Endometrial microvascular endothelial cells (primary cell): ENCODE measurements around the gene GANC. TPM values are rescaled to one million over a fixed set of nuclear protein-coding genes. Genes with fewer than 3 reads are reported as not detected.
"Not testable (repeated sequence)": the region's sequence is repeated elsewhere in the genome, so short reads cannot be mapped to it uniquely, and the experiment has no call there.

Experiments
- in situ Hi-C: cut with HindIII; loops from 2 replicates; pipeline ENCODE4 v1.10.0; 2017; ENCODE audit warnings: low sequenced_read_pairs, low pct_unique_long_range_greater_than_20kb; ENCODE audit errors: inconsistent ontology term
- total RNA-seq: library from RNA; depleted of rRNA; stranded (reverse); fragments of >200 nt; gene quantifications from one replicate; pipeline ENCODE4 v1.2.3, GENCODE V29; 2015; ENCODE audit errors: inconsistent ontology term

The GANC gene
- total RNA-seq, 1 donor from 2014 or later, result 11.1 TPM

GRCh38 chr15:42336650-42337049 lies 63.6 kb downstream of the GANC start:
- in situ Hi-C loops, result not testable (repeated sequence)

GRCh38 chr15:42337104-42337503 lies 64.1 kb downstream of the GANC start:
- in situ Hi-C loops, result not testable (repeated sequence)

GRCh38 chr15:42338500-42338899 lies 65.5 kb downstream of the GANC start:
- in situ Hi-C loops, result no loop called here

GRCh38 chr15:42343596-42344232 lies 70.7 kb downstream of the GANC start:
- in situ Hi-C loops, result no loop called here

- in situ Hi-C loops, result no loop called here
Observed at GRCh38 chr15:42344763-42345162, 71.8 kb downstream of the GANC start.

- in situ Hi-C loops, result no loop called here
Observed at GRCh38 chr15:42345504-42345903, 72.5 kb downstream of the GANC start.

GRCh38 chr15:42348083-42348482 lies 75.1 kb downstream of the GANC start:
- in situ Hi-C loops, result no loop called here

- in situ Hi-C loops, result no loop called here
Observed at GRCh38 chr15:42349186-42349585, 76.2 kb downstream of the GANC start.

- in situ Hi-C loops, result no loop called here
Observed at GRCh38 chr15:42352401-42352800, 79.4 kb downstream of the GANC start.

- in situ Hi-C loops, result no loop called here
Observed at GRCh38 chr15:42353061-42353460, 80.1 kb downstream of the GANC start.

- in situ Hi-C loops, result no loop called here
Observed at GRCh38 chr15:42354824-42355223, 81.8 kb downstream of the GANC start.

- in situ Hi-C loops, result no loop called here
Observed at GRCh38 chr15:42355291-42355690, 82.3 kb downstream of the GANC start.

GRCh38 chr15:42356851-42357250 lies 83.8 kb downstream of the GANC start:
- in situ Hi-C loops, result no loop called here

GRCh38 chr15:42358141-42358540 lies 85.1 kb downstream of the GANC start:
- in situ Hi-C loops, result no loop called here

- in situ Hi-C loops, result no loop called here
Observed at GRCh38 chr15:42359249-42359648, 86.2 kb downstream of the GANC start, which contains the start of gene CAPN3. Gene CAPN3, plus strand, starts transcription at chr15:42359501. Its CDS starts 305 bp downstream, at chr15:42359806.

GRCh38 chr15:42359985-42360384 lies 87.0 kb downstream of the GANC start:
- in situ Hi-C loops, result no loop called here

GRCh38 chr15:42360535-42361112 lies 87.6 kb downstream of the GANC start:
- in situ Hi-C loops, result no loop called here

GRCh38 chr15:42363487-42363886 lies 90.5 kb downstream of the GANC start:
- in situ Hi-C loops, result no loop called here

- in situ Hi-C loops, result no loop called here
Observed at GRCh38 chr15:42363942-42364341, 90.9 kb downstream of the GANC start.

GRCh38 chr15:42364529-42364928 lies 91.5 kb downstream of the GANC start:
- in situ Hi-C loops, result no loop called here
